NT2/D1 (cell line): ENCODE measurements around the gene POLR1D.

Experiments used
- SUZ12 ChIP-seq: IDR thresholded peaks from 2 replicates; pipeline ENCODE4 v1.6.1; 2011; ENCODE audit not compliant: insufficient read length, insufficient read depth; ENCODE audit errors: extremely low read depth
- YY1 ChIP-seq: IDR thresholded peaks from 2 replicates; pipeline ENCODE4 v1.6.1; 2011; ENCODE audit not compliant: insufficient read length, insufficient read depth
- ZNF274 ChIP-seq: IDR thresholded peaks from 2 replicates; pipeline ENCODE4 v1.6.1; 2011; ENCODE audit warnings: mild to moderate bottlenecking, low read depth, low read length

GRCh38 chr13:27600711-27601110 is 21.0 kb upstream of the POLR1D start:
- no peak for TF ChIP-seq ZNF274
- TF ChIP-seq YY1 = no peak
- no peak for TF ChIP-seq SUZ12
